ENCODE results near the gene RGS3.

DNA sequence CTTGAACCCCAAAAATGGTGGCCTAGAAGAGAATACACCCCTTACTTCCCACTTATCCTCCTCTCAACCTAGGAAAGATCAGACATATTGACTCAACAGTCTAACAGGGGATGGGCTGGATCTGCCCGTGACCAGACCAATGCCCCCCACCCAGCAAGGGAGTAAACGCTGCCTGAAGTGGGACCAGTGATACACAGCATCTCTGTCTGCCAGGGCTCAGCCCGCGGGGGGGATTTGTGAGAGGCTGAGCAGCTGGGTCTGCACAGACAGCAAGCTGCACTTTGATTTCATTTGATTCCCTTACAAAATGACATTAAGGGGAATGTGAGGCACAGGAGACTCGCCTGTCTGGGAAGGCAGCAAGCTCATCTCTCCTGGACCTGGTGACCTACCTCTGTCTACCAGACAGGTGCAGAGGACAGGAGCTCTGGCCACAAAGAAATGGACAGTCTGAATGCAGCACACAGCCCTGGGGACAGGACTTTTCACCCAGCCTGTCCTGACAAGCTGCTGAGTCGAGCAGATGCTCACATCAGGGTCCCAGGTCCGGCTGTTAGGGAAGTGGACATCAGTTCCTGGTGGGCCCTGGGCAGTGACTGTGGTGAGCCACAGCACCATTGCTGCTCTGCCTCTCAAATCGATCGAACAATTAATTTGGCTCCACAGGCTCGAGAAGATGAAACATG, 79.9 kb downstream of the RGS3 start:
- TF ChIP-seq TGIF2 (CRISPR knock-in tag; IDR thresholded peaks at IDR 0.05) (no peak), BRCA1 (CRISPR knock-in tag; IDR thresholded peaks at IDR 0.05) (no peak), ZNF878 (CRISPR knock-in tag; IDR thresholded peaks at IDR 0.05) (no peak), SP5 (CRISPR knock-in tag; IDR thresholded peaks at IDR 0.05; ENCODE audit: borderline replicate concordance, low read depth) (no peak), NONO (IDR thresholded peaks at IDR 0.05) (no peak), NONO (CRISPR knock-in tag; conservative IDR thresholded peaks at IDR 0.05) (no peak), NFIC (IDR thresholded peaks at IDR 0.05; ENCODE audit: low read length) (no peak)
- TF ChIP-seq, protein P1, sequence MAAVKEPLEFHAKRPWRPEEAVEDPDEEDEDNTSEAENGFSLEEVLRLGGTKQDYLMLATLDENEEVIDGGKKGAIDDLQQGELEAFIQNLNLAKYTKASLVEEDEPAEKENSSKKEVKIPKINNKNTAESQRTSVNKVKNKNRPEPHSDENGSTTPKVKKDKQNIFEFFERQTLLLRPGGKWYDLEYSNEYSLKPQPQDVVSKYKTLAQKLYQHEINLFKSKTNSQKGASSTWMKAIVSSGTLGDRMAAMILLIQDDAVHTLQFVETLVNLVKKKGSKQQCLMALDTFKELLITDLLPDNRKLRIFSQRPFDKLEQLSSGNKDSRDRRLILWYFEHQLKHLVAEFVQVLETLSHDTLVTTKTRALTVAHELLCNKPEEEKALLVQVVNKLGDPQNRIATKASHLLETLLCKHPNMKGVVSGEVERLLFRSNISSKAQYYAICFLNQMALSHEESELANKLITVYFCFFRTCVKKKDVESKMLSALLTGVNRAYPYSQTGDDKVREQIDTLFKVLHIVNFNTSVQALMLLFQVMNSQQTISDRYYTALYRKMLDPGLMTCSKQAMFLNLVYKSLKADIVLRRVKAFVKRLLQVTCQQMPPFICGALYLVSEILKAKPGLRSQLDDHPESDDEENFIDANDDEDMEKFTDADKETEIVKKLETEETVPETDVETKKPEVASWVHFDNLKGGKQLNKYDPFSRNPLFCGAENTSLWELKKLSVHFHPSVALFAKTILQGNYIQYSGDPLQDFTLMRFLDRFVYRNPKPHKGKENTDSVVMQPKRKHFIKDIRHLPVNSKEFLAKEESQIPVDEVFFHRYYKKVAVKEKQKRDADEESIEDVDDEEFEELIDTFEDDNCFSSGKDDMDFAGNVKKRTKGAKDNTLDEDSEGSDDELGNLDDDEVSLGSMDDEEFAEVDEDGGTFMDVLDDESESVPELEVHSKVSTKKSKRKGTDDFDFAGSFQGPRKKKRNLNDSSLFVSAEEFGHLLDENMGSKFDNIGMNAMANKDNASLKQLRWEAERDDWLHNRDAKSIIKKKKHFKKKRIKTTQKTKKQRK (IDR thresholded peaks at IDR 0.05; ENCODE audit: low read length) = no peak
- TF ChIP-seq, protein P2, sequence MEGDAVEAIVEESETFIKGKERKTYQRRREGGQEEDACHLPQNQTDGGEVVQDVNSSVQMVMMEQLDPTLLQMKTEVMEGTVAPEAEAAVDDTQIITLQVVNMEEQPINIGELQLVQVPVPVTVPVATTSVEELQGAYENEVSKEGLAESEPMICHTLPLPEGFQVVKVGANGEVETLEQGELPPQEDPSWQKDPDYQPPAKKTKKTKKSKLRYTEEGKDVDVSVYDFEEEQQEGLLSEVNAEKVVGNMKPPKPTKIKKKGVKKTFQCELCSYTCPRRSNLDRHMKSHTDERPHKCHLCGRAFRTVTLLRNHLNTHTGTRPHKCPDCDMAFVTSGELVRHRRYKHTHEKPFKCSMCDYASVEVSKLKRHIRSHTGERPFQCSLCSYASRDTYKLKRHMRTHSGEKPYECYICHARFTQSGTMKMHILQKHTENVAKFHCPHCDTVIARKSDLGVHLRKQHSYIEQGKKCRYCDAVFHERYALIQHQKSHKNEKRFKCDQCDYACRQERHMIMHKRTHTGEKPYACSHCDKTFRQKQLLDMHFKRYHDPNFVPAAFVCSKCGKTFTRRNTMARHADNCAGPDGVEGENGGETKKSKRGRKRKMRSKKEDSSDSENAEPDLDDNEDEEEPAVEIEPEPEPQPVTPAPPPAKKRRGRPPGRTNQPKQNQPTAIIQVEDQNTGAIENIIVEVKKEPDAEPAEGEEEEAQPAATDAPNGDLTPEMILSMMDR (CRISPR knock-in tag; IDR thresholded peaks at IDR 0.05) = no peak
